Neural cell (in vitro differentiated cells): ENCODE data around the gene DOCK9.

Experiments used
- EP300 ChIP-seq: fragments of 450-650 bp; conservative IDR thresholded peaks from 2 replicates; pipeline ENCODE4 v1.6.1; 2014; ENCODE audit warnings: antibody characterized with exemption, mild to moderate bottlenecking, moderate library complexity; ENCODE audit not compliant: poor library complexity, severe bottlenecking
- EZH2 ChIP-seq: fragments of 200-600, 300-800 bp; shearing (Covaris generic), sonication (generic); IDR thresholded peaks from 2 replicates; pipeline ENCODE4 v1.6.1; 2014; ENCODE audit warnings: antibody characterized with exemption, low read length, borderline replicate concordance, mild to moderate bottlenecking; ENCODE audit not compliant: insufficient read depth, poor library complexity, severe bottlenecking
- RAD21 ChIP-seq: fragments of 450-650 bp; conservative IDR thresholded peaks from 2 replicates; pipeline ENCODE4 v1.6.1; 2014; ENCODE audit warnings: antibody characterized with exemption, mild to moderate bottlenecking, moderate library complexity
- TAF1 ChIP-seq: IDR thresholded peaks from 2 replicates; pipeline ENCODE4 v1.6.1; 2012; ENCODE audit warnings: low read depth
- TF ChIP-seq, protein P1 (sequence below): fragments of 450-650 bp; IDR thresholded peaks from 2 replicates; pipeline ENCODE4 v1.5.1; 2014; ENCODE audit warnings: antibody characterized with exemption, mild to moderate bottlenecking, moderate library complexity; ENCODE audit not compliant: poor library complexity, severe bottlenecking

DNA sequence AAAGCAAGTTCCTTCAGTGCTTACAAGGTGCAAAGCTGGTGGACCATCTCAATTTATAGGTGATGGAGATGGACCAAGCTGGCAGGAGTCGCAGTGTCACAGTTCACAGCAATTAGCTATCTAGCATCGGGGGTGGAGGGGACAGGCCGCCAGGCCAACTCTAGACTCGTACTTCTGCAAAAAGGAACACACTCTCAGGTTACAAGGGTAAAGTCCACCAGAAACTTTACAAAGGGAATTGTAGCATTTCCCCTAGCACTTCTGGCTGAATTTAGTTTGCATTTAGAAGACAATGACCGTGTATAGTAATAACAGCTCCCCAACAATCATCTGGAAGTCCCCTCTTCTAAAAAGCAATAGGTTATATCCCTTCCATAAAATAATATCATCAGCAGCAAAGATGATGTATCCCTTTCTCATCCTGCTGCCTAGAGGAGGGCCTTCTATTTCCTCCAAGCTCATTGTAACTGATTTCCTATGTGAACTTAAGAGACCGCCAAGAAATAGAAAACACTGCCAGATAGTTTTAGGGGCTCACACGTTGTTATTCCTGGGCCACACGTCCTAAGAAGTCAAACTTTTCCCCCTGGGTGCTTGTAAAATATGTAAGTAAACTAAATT, 8.5 kb upstream of the DOCK9 start:
- TF ChIP-seq, protein P1, sequence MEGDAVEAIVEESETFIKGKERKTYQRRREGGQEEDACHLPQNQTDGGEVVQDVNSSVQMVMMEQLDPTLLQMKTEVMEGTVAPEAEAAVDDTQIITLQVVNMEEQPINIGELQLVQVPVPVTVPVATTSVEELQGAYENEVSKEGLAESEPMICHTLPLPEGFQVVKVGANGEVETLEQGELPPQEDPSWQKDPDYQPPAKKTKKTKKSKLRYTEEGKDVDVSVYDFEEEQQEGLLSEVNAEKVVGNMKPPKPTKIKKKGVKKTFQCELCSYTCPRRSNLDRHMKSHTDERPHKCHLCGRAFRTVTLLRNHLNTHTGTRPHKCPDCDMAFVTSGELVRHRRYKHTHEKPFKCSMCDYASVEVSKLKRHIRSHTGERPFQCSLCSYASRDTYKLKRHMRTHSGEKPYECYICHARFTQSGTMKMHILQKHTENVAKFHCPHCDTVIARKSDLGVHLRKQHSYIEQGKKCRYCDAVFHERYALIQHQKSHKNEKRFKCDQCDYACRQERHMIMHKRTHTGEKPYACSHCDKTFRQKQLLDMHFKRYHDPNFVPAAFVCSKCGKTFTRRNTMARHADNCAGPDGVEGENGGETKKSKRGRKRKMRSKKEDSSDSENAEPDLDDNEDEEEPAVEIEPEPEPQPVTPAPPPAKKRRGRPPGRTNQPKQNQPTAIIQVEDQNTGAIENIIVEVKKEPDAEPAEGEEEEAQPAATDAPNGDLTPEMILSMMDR, result no peak
- TF ChIP-seq RAD21, result no peak
- no peak for TF ChIP-seq EZH2
- TF ChIP-seq TAF1, result no peak
- TF ChIP-seq EP300, result no peak
